ENCODE data around the gene AHRR. TPM values are rescaled to one million over a fixed set of nuclear protein-coding genes. Genes with fewer than 3 reads are reported as not detected.
A peak's percentile ranks its signal among the peaks of the same experiment; 100 is the strongest.

AHRR gene
- total RNA-seq, 6 experiments from 2014 or later = 0.06 to 0.81 (median 0.43) TPM

DNA sequence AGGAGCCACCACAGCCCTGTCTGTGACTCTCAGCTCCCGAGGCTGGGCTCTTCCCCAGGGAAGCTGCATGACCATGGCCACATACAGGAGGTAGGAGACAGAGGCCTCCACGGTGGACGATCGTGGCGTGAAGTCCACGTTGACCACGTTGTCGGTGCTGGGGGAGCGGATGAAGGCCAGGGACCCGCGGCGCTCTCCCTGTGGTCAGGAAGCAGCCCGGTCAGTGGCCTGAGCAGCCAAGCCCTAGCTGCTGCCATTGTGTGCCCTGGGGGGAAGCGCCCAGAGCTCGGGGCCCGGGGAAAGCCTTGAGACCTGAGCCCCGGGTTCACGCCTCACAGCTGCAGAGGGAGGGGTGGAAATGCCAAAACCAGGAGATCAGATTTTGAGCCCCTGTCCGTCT is 155.7 kb downstream of the AHRR start:
- Histone ChIP-seq H3K9me3 (no peaks in the 10 kb centered on the region), H3K4me3 (no peak overlapping the region), H3K36me3 (no peaks in the 10 kb centered on the region), H3K4me1 (peaks cover 0 to 12% (median 2%) of the 10 kb centered on the region in 4 donors), H3K27me3 (no peaks in the 10 kb centered on the region), H3K27ac (no peak overlapping the region)
- peak in 1 of 3 donors; percentile 44 for DNase-seq
- TF ChIP-seq, protein P1, sequence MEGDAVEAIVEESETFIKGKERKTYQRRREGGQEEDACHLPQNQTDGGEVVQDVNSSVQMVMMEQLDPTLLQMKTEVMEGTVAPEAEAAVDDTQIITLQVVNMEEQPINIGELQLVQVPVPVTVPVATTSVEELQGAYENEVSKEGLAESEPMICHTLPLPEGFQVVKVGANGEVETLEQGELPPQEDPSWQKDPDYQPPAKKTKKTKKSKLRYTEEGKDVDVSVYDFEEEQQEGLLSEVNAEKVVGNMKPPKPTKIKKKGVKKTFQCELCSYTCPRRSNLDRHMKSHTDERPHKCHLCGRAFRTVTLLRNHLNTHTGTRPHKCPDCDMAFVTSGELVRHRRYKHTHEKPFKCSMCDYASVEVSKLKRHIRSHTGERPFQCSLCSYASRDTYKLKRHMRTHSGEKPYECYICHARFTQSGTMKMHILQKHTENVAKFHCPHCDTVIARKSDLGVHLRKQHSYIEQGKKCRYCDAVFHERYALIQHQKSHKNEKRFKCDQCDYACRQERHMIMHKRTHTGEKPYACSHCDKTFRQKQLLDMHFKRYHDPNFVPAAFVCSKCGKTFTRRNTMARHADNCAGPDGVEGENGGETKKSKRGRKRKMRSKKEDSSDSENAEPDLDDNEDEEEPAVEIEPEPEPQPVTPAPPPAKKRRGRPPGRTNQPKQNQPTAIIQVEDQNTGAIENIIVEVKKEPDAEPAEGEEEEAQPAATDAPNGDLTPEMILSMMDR (IDR thresholded peaks at IDR 0.05) = no peak
- no peak for TF ChIP-seq POLR2A (IDR thresholded peaks at IDR 0.05)
- no peak for ATAC-seq
- 51% methylated on average over 9 of the region's 19 CpGs for WGBS (ENCODE audit: insufficient coverage, low coverage, low lambda C conversion rate, missing lambda C conversion rate)
- intact Hi-C loops (cut with DNase I) = no loop called here

DNA sequence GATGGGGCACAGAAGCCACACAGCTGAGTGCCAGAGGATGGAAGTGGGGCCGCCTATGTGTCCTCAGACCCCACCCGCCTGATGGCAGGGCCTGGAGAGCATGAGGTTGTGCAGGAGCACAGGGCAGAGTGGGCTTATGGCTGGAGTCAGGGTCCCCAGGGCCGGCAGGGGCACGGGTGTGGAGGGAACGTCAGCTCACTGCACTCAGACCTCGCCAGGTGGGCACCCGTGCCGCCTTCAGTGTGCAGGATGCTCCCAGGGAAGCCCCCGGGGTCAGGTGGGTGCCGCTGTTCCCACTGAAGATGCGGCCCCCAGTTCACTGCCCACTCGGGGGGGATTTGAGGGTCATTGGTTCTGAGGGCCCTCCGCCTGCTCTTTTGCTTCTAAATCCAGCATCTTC is 156.4 kb downstream of the AHRR start:
- no CpG with 5 or more reads among the region's 13 CpGs for WGBS (ENCODE audit: insufficient coverage, low coverage, low lambda C conversion rate, missing lambda C conversion rate)
- no peaks in the 10 kb centered on the region for H3K36me3 ChIP-seq
- intact Hi-C loops (cut with DNase I) = no loop called here
- no peaks in the 10 kb centered on the region for H3K27me3 ChIP-seq
- H3K4me3 ChIP-seq = no peak overlapping the region
- ATAC-seq (no peak), DNase-seq (no peak)
- TF ChIP-seq POLR2A (IDR thresholded peaks at IDR 0.05) = no peak
- TF ChIP-seq, protein P1 (IDR thresholded peaks at IDR 0.05) = no peak
- H3K4me1 ChIP-seq = peaks cover 0 to 11% (median 2%) of the 10 kb centered on the region in 4 donors
- no peaks in the 10 kb centered on the region for H3K9me3 ChIP-seq
- no peak overlapping the region for H3K27ac ChIP-seq

DNA sequence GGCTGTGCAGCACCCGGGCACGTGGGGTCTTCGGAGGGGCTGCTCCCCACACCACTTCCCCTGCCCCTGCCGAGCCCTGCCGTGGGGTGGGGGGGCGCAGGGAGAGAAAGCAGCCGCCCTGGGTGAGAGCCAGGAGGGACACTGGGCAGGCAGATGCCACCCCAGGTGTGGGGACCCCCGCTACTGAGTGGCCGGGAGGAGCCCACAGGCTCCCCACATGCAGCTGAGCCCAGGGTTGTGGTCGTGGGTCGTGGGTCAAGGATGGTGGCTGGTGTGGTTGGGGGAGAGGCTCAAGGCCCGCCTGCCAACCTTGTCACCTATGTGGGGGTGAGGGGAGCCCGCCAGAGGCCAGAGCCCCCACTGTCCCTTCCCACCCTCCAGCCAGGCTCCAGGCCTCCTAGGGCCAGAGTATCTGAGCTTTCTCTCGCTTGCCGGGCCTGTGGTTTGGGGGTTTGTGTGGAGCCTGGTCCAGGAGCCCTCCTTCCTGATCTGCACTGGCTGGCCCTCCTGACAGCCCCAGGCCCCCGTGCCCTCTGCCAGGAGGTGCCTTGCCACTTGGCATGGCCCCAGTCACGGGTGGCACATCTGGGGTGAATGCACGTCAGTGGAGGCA is 157.0 kb downstream of the AHRR start:
- DNase-seq (no peak), ATAC-seq (no peak)
- intact Hi-C loops (cut with DNase I) = no loop called here
- Histone ChIP-seq H3K4me1 (peaks cover 0 to 10% (median 2%) of the 10 kb centered on the region in 4 donors), H3K27ac (no peak overlapping the region), H3K4me3 (no peak overlapping the region), H3K9me3 (no peaks in the 10 kb centered on the region), H3K27me3 (no peaks in the 10 kb centered on the region), H3K36me3 (no peaks in the 10 kb centered on the region)
- TF ChIP-seq, protein P1 (IDR thresholded peaks at IDR 0.05) = no peak
- TF ChIP-seq POLR2A (IDR thresholded peaks at IDR 0.05) = no peak
- whole genome bisulfite sequencing (ENCODE audit: insufficient coverage, low coverage, low lambda C conversion rate, missing lambda C conversion rate) = 58% methylated on average over 7 of the region's 18 CpGs

DNA sequence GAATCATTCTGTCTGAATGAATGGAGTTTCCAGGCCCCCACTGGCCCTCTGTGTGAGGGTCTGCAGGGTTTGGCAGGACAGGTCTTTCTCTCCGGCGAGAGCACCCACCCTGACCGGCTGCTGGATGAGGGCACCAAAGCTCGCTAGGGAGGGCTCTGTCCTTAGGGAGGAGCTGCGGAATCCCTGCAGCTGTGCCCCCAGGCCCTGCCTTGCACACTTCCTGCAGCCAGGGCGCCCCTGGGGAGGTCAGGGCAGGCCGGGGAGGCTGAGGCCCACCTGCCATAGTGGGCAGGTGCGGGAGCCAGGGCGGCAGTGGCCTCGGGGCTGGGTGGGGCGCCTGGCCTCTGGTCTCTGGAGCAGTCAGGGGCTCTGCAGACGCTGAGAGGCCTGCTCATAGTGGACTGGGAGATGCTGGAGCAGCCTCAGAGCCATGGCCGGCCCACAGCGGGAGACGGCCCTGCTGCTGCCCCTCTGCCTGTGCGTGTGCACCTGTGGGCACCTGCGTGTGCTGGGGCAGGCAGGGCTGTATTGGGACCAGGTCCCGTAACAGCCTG is 157.5 kb downstream of the AHRR start:
- H3K9me3 ChIP-seq = no peaks in the 10 kb centered on the region
- no peaks in the 10 kb centered on the region for H3K27me3 ChIP-seq
- H3K4me1 ChIP-seq = peaks cover 0 to 5% (median 2%) of the 10 kb centered on the region in 4 donors
- H3K36me3 ChIP-seq = no peaks in the 10 kb centered on the region
- whole genome bisulfite sequencing (ENCODE audit: insufficient coverage, low coverage, low lambda C conversion rate, missing lambda C conversion rate) = no CpG with 5 or more reads among the region's 18 CpGs
- TF ChIP-seq POLR2A (IDR thresholded peaks at IDR 0.05) = no peak
- TF ChIP-seq, protein P1 (IDR thresholded peaks at IDR 0.05) = no peak
- H3K4me3 ChIP-seq = no peak overlapping the region
- intact Hi-C loops (cut with DNase I) = no loop called here
- no peak overlapping the region for H3K27ac ChIP-seq
- no peak for ATAC-seq
- no peak for DNase-seq
